HepG2 (cell line): ENCODE data around the gene PLIN1. TPM values are rescaled to one million over a fixed set of nuclear protein-coding genes. Genes with fewer than 3 reads are reported as not detected.

Source experiments
- AHR ChIP-seq: IDR thresholded peaks from 2 replicates; pipeline ENCODE4 v1.6.1; 2018; ENCODE audit warnings: missing genetic modification reagents, missing compliant biosample characterization
- ATF6 ChIP-seq: sonication (generic); formaldehyde crosslinking; conservative IDR thresholded peaks from 2 replicates; pipeline ENCODE4 v1.4.0; 2020; ENCODE audit warnings: missing genetic modification reagents
- CENPT ChIP-seq: sonication (generic); formaldehyde crosslinking; IDR thresholded peaks from 2 replicates; pipeline ENCODE4 v1.8.0; 2022; ENCODE audit warnings: low read depth, mild to moderate bottlenecking, moderate library complexity, missing genetic modification reagents
- DNMT3B ChIP-seq: conservative IDR thresholded peaks from 2 replicates; pipeline ENCODE4 v1.6.1; 2016; ENCODE audit warnings: missing biosample characterization, control low read depth
- GFI1 ChIP-seq: sonication (generic); formaldehyde crosslinking; IDR thresholded peaks from 2 replicates; pipeline ENCODE4 v1.5.0; 2020; ENCODE audit warnings: missing genetic modification reagents, mild to moderate bottlenecking, borderline replicate concordance
- KAT7 ChIP-seq: IDR thresholded peaks from 2 replicates; pipeline ENCODE4 v1.6.1; 2018; ENCODE audit warnings: borderline replicate concordance, missing compliant biosample characterization
- MED13 ChIP-seq: sonication (generic); formaldehyde crosslinking; IDR thresholded peaks from 2 replicates; pipeline ENCODE4 v1.5.0; 2020; ENCODE audit warnings: missing genetic modification reagents
- MTERF4 ChIP-seq: sonication (generic); formaldehyde crosslinking; IDR thresholded peaks from 2 replicates; pipeline ENCODE4 v1.8.0; 2023; ENCODE audit warnings: mild to moderate bottlenecking, missing genetic modification reagents
- PAWR ChIP-seq: sonication (generic); formaldehyde crosslinking; IDR thresholded peaks from 2 replicates; pipeline ENCODE4 v1.4.0; 2020; ENCODE audit warnings: missing genetic modification reagents, mild to moderate bottlenecking, borderline replicate concordance
- RBAK ChIP-seq: sonication (generic); formaldehyde crosslinking; IDR thresholded peaks from 2 replicates; pipeline ENCODE4 v1.5.1; 2020; ENCODE audit warnings: mild to moderate bottlenecking, missing genetic modification reagents
- TCF7 ChIP-seq: sonication (generic); IDR thresholded peaks from 2 replicates; pipeline ENCODE4 v1.6.1; 2016; ENCODE audit warnings: antibody characterized with exemption, low read depth
- ZNF282 ChIP-seq: fragments of 450-650 bp; IDR thresholded peaks from 2 replicates; pipeline ENCODE4 v1.6.1; 2018; ENCODE audit not compliant: partially characterized antibody
- ZNF362 ChIP-seq: sonication (generic); formaldehyde crosslinking; IDR thresholded peaks from 2 replicates; pipeline ENCODE4 v1.4.0; 2020; ENCODE audit warnings: missing genetic modification reagents, mild to moderate bottlenecking, borderline replicate concordance
- ZNF749 ChIP-seq: sonication (generic); formaldehyde crosslinking; IDR thresholded peaks from 2 replicates; pipeline ENCODE4 v1.8.0; 2022; ENCODE audit warnings: mild to moderate bottlenecking, missing genetic modification reagents, moderate library complexity, borderline replicate concordance
- polyA plus RNA-seq, 8 experiments: library from polyadenylated mRNA; depleted of rRNA in 3 of 8; stranded (reverse) in 7 of 8; unstranded in 1 of 8; fragments of >200 nt; fragmentation: Illumina TruSeq in 4 of 8; extraction: Trizol in 4 of 8; gene quantifications; 2 replicates each; pipeline versions ENCODE4 v1.2.1 to v1.2.3, GENCODE V29; 2011 to 2016; ENCODE audit warnings: low read depth in 4 of 8, missing spikeins in 1 of 8, mixed read lengths in 1 of 8; ENCODE audit not compliant: insufficient read depth in 1 of 8
- total RNA-seq, 5 experiments: library from RNA; depleted of rRNA; stranded (reverse); fragments of >200 nt; fragmentation: Illumina TruSeq; extraction: Trizol; gene quantifications; 2 replicates each; pipeline ENCODE4 v1.2.3, GENCODE V29; 2016; ENCODE audit warnings: low read depth in 1 of 5
- TF ChIP-seq, protein P1 (sequence below): sonication (generic); formaldehyde crosslinking; IDR thresholded peaks from 2 replicates; pipeline ENCODE4 v1.4.0; 2020; ENCODE audit warnings: missing genetic modification reagents
- TF ChIP-seq, protein P2 (sequence below): sonication (generic); formaldehyde crosslinking; IDR thresholded peaks from 2 replicates; pipeline ENCODE4 v1.8.0; 2022; ENCODE audit warnings: mild to moderate bottlenecking, missing genetic modification reagents, moderate library complexity
- TF ChIP-seq, protein P3 (sequence below): sonication (generic); formaldehyde crosslinking; IDR thresholded peaks from 2 replicates; pipeline ENCODE4 v1.9.0; 2021; ENCODE audit warnings: missing genetic modification reagents, mild to moderate bottlenecking, borderline replicate concordance
- TF ChIP-seq, protein P4 (sequence below): sonication (generic); formaldehyde crosslinking; IDR thresholded peaks from 2 replicates; pipeline ENCODE4 v1.5.1; 2020; ENCODE audit warnings: mild to moderate bottlenecking, missing genetic modification reagents, borderline replicate concordance
- TF ChIP-seq, protein P5 (sequence below): sonication (generic); formaldehyde crosslinking; IDR thresholded peaks from 2 replicates; pipeline ENCODE4 v1.4.0; 2020; ENCODE audit warnings: missing genetic modification reagents

Gene PLIN1
- total and polyA plus RNA-seq, 2 of the 13 experiments (the other 11 are each of a cell fraction or from before 2014, with no cell fraction given): 0.74 to 1.2 TPM

DNA sequence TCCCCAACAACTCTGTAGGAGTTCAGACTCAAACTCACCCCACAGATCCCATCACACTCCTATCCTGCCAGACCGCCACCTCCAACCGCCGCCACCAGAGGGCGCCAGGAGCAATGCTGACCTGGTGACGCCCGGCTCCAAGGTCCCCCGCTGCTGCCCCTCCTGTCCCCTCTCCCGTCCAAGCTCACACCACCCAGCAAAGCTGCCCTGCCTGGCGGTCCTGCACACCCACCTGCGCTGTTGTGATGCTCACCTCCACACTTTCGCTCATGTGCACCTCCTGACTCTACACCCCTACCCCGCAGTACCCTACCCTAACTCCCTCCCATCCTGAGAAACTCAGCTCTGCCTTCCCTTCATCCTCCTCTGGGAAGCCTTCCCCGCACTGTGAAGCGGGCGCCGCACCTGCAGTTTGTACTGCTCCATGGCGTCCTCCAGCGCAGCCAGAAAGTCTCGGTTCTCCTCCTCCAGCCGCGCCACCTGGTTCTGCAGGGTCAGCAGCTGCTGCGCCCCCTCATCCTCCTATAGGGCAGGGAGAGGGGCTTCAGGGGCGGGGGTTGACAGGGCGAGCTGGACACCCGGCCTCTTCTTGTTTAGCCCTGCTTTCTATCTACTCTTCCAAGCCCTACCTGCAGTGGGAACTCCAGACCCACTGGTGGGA lies 31.8 kb downstream of the PLIN1 start (continued):
- TF ChIP-seq ZNF282: no peak
- TF ChIP-seq GFI1 (CRISPR knock-in tag): no peak
- no peak for TF ChIP-seq MTERF4 (CRISPR knock-in tag)
- TF ChIP-seq, protein P1, sequence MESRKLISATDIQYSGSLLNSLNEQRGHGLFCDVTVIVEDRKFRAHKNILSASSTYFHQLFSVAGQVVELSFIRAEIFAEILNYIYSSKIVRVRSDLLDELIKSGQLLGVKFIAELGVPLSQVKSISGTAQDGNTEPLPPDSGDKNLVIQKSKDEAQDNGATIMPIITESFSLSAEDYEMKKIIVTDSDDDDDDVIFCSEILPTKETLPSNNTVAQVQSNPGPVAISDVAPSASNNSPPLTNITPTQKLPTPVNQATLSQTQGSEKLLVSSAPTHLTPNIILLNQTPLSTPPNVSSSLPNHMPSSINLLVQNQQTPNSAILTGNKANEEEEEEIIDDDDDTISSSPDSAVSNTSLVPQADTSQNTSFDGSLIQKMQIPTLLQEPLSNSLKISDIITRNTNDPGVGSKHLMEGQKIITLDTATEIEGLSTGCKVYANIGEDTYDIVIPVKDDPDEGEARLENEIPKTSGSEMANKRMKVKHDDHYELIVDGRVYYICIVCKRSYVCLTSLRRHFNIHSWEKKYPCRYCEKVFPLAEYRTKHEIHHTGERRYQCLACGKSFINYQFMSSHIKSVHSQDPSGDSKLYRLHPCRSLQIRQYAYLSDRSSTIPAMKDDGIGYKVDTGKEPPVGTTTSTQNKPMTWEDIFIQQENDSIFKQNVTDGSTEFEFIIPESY (CRISPR knock-in tag): no peak
- TF ChIP-seq CENPT: no peak
- no peak for TF ChIP-seq ATF6
- TF ChIP-seq, protein P2, sequence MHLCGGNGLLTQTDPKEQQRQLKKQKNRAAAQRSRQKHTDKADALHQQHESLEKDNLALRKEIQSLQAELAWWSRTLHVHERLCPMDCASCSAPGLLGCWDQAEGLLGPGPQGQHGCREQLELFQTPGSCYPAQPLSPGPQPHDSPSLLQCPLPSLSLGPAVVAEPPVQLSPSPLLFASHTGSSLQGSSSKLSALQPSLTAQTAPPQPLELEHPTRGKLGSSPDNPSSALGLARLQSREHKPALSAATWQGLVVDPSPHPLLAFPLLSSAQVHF (CRISPR knock-in tag): no peak
- TF ChIP-seq TCF7: no peak
- no peak for TF ChIP-seq ZNF749 (CRISPR knock-in tag)
- TF ChIP-seq, protein P3, sequence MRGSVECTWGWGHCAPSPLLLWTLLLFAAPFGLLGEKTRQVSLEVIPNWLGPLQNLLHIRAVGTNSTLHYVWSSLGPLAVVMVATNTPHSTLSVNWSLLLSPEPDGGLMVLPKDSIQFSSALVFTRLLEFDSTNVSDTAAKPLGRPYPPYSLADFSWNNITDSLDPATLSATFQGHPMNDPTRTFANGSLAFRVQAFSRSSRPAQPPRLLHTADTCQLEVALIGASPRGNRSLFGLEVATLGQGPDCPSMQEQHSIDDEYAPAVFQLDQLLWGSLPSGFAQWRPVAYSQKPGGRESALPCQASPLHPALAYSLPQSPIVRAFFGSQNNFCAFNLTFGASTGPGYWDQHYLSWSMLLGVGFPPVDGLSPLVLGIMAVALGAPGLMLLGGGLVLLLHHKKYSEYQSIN (CRISPR knock-in tag): no peak
- TF ChIP-seq, protein P4, sequence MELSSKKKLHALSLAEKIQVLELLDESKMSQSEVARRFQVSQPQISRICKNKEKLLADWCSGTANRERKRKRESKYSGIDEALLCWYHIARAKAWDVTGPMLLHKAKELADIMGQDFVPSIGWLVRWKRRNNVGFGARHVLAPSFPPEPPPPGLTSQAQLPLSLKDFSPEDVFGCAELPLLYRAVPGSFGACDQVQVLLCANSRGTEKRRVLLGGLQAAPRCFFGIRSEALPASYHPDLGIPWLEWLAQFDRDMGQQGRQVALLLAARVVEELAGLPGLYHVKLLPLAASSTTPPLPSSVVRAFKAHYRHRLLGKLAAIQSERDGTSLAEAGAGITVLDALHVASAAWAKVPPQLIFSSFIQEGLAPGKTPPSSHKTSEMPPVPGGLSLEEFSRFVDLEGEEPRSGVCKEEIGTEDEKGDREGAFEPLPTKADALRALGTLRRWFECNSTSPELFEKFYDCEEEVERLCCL (CRISPR knock-in tag): no peak
- TF ChIP-seq AHR: 0 out of 2 replicates have a peak, but pooled peaks have one; percentile 26
- no peak for TF ChIP-seq MED13 (CRISPR knock-in tag)
- TF ChIP-seq, protein P5, sequence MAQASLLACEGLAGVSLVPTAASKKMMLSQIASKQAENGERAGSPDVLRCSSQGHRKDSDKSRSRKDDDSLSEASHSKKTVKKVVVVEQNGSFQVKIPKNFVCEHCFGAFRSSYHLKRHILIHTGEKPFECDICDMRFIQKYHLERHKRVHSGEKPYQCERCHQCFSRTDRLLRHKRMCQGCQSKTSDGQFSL (CRISPR knock-in tag): 0 out of 2 replicates have a peak, but pooled peaks have one; percentile 31
- no peak for TF ChIP-seq DNMT3B
- TF ChIP-seq RBAK (CRISPR knock-in tag): no peak
- no peak for TF ChIP-seq PAWR (CRISPR knock-in tag)
- TF ChIP-seq KAT7 (CRISPR knock-in tag): no peak
- TF ChIP-seq ZNF362 (CRISPR knock-in tag): no peak
